Colonic mucosa (tissue), 4 donors: ENCODE measurements around the gene CLCN4. TPM values are rescaled to one million over a fixed set of nuclear protein-coding genes. Genes with fewer than 3 reads are reported as not detected.

Experiments used
- DNase-seq: peaks from one replicate; pipeline ENCODE4 v3.0.0-alpha.2; 2020
- H3K27ac ChIP-seq: fragments of 200-600 bp; one replicate; pipeline ENCODE4 v1.8.0; 2021
- H3K27me3 ChIP-seq: fragments of 200-600 bp; one replicate; pipeline ENCODE4 v1.8.0; 2021
- H3K36me3 ChIP-seq: fragments of 200-600 bp; one replicate; pipeline ENCODE4 v1.8.0; 2021
- H3K4me1 ChIP-seq: fragments of 200-600 bp; one replicate; pipeline ENCODE4 v1.8.0; 2021; ENCODE audit warnings: mild to moderate bottlenecking
- H3K4me3 ChIP-seq: fragments of 200-600 bp; one replicate; pipeline ENCODE4 v1.8.0; 2021
- H3K9ac ChIP-seq, 2 donors: one replicate each; pipeline ENCODE4 v1.7.0; 2013; ENCODE audit warnings: control low read depth in 2 of 2, low read depth in 2 of 2, low read length in 2 of 2
- H3K9me3 ChIP-seq: fragments of 200-600 bp; one replicate; pipeline ENCODE4 v1.8.0; 2021
- intact Hi-C: fragments of 100-400 bp; cut with DNase I; formaldehyde crosslinking; loops from one replicate; pipeline ENCODE4 v1.14.1; 2022
- total RNA-seq, 2 donors: library from RNA; stranded (reverse); fragmentation: NEBNext Ultra II Directional in 1 of 2; extraction: Animal tissue kit (Norgen Biotek cat#: 25700) in 1 of 2; gene quantifications; one replicate each; pipeline ENCODE4 v1.2.1, GENCODE V29; 2021
- TF ChIP-seq, protein P1 (sequence below): fragments of 200-600 bp; IDR thresholded peaks from one replicate; pipeline ENCODE4 v1.8.0; 2022; ENCODE audit warnings: antibody characterized with exemption, mild to moderate bottlenecking
- donor health status: healthy.
- donor health status: DM: no; HTN: no; CAD: no.
- donor health status: DM: no; HTN: no; CAD: no.

Gene CLCN4
- total RNA-seq, 2 donors from 2014 or later: 0.62 to 1.2 TPM

DNA sequence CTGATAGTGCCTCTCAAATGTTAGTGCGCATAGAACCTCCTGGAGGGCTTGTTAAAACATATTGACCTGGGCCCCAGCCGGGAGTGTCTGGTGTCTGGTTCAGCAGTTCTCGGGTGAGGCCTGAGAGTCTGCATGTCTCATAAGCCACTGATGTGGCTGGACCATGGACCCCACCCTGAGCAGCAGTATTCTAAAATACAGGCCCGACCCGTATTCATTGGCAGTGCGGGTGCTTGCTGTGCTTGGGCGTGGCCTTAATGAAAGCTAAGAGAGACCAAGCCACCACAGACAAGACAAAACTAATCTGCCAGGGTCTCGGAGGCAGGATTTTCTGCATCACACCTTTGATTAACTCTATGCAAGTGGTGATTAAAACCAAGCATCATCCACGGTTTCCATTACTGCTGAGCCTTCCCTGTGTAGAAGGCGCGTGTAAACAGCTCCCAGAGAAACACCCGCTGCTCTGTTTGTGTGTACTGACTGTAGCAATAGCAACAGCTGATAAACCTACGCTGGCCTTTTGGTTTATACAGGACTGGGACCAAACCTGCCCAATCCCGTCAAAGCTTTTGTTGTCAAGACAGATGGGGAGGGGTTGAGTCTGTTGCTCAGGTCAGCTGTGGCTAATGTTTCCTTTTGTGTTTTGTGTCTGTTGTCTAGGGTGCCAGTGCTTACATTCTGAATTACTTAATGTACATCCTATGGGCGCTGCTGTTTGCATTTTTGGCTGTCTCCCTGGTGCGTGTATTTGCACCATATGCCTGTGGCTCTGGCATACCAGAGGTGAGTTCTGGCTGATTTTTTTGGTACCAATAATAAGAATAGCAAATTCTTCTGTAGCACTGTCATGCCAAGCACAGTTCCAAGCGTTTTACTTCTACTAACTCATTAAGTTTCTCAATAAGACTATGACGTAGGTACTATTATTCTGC, 40.8 kb downstream of the CLCN4 start:
- H3K27me3 ChIP-seq: no peaks in the 10 kb centered on the region
- H3K27ac ChIP-seq: no peak overlapping the region
- no peak overlapping the region for H3K4me3 ChIP-seq
- intact Hi-C loops: loop anchor here (5.0 kb wide), 1 partner anchor 525 kb away; no protein-coding TSS in a partner anchor
- no peak overlapping the region for H3K9ac ChIP-seq
- no peaks in the 10 kb centered on the region for H3K36me3 ChIP-seq
- TF ChIP-seq, protein P1, sequence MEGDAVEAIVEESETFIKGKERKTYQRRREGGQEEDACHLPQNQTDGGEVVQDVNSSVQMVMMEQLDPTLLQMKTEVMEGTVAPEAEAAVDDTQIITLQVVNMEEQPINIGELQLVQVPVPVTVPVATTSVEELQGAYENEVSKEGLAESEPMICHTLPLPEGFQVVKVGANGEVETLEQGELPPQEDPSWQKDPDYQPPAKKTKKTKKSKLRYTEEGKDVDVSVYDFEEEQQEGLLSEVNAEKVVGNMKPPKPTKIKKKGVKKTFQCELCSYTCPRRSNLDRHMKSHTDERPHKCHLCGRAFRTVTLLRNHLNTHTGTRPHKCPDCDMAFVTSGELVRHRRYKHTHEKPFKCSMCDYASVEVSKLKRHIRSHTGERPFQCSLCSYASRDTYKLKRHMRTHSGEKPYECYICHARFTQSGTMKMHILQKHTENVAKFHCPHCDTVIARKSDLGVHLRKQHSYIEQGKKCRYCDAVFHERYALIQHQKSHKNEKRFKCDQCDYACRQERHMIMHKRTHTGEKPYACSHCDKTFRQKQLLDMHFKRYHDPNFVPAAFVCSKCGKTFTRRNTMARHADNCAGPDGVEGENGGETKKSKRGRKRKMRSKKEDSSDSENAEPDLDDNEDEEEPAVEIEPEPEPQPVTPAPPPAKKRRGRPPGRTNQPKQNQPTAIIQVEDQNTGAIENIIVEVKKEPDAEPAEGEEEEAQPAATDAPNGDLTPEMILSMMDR: no peak
- DNase-seq: no peak
- no peaks in the 10 kb centered on the region for H3K4me1 ChIP-seq
- no peaks in the 10 kb centered on the region for H3K9me3 ChIP-seq

DNA sequence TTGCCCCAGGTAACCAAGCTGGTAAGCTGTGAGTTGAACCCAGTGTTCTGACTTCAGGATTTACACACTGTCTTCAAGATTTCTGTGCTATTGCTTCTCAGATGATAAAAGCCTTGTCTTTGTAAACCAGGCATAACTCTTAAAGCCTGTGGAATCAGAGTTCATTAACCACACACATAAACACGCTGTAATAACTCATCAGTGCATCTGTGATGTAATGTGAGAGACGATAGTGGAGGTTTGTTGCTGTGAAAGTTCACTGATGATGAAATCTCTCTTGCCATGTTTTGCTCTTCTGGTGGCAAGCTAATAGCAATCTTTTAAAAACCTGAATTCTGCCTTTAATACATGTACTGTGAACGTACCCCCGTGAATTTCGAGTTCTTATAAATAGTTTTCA, 41.5 kb downstream of the CLCN4 start:
- Histone ChIP-seq H3K4me3 (no peak overlapping the region), H3K9me3 (no peaks in the 10 kb centered on the region), H3K9ac (no peak overlapping the region), H3K4me1 (no peaks in the 10 kb centered on the region), H3K27me3 (no peaks in the 10 kb centered on the region), H3K36me3 (no peaks in the 10 kb centered on the region), H3K27ac (no peak overlapping the region)
- intact Hi-C loops: loop anchor here (5.0 kb wide), 1 partner anchor 524 kb away; no protein-coding TSS in a partner anchor
- TF ChIP-seq, protein P1: no peak
- DNase-seq: no peak

DNA sequence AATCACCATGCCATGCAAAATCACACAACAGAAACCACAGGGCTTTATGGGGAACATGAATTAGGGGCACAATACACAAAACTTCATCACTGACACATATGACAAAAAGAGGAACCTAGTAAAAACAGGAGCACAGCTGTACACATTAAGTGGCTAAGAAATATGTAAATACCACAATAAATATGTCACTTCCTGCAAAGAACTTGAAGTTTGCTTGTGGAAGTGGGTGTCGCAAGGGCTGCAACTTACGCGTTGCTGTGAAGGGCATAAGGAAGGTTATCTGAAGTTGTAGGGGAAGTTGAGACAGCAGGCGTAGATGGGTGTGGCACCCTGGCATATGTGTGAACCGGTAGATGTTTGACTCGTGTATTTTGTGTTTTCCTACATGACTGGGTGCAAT, 42.4 kb downstream of the CLCN4 start:
- intact Hi-C loops: loop anchor here (5.0 kb wide), 1 partner anchor 523 kb away; no protein-coding TSS in a partner anchor
- TF ChIP-seq, protein P1: no peak
- H3K36me3 ChIP-seq: no peaks in the 10 kb centered on the region
- H3K4me3 ChIP-seq: no peak overlapping the region
- H3K27ac ChIP-seq: no peak overlapping the region
- H3K4me1 ChIP-seq: no peaks in the 10 kb centered on the region
- no peak overlapping the region for H3K9ac ChIP-seq
- no peaks in the 10 kb centered on the region for H3K9me3 ChIP-seq
- H3K27me3 ChIP-seq: no peaks in the 10 kb centered on the region
- DNase-seq: no peak

DNA sequence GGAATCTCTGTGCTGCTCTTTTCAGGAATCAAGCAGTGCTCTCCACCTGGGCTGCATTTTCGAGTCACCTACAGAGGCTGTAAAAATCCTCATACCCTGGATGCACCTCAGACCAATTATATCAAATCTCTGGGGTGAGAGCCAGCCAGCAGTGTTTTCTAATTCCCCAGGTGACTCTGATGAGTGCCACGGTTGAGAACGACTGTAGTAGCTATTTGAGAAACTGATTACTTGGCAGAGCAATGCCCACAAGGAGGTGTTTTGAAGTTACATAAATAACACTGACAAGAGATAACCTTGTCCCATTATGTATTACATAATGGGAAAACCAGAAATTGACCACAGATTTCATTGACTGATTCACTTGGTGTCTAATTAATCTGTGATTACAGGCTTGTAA, 46.8 kb downstream of the CLCN4 start:
- TF ChIP-seq, protein P1: no peak
- intact Hi-C loops: no loop called here
- H3K27me3 ChIP-seq: no peaks in the 10 kb centered on the region
- no peak for DNase-seq
- H3K4me3 ChIP-seq: no peak overlapping the region
- H3K27ac ChIP-seq: no peak overlapping the region
- no peak overlapping the region for H3K9ac ChIP-seq
- no peaks in the 10 kb centered on the region for H3K36me3 ChIP-seq
- no peaks in the 10 kb centered on the region for H3K9me3 ChIP-seq
- no peaks in the 10 kb centered on the region for H3K4me1 ChIP-seq

DNA sequence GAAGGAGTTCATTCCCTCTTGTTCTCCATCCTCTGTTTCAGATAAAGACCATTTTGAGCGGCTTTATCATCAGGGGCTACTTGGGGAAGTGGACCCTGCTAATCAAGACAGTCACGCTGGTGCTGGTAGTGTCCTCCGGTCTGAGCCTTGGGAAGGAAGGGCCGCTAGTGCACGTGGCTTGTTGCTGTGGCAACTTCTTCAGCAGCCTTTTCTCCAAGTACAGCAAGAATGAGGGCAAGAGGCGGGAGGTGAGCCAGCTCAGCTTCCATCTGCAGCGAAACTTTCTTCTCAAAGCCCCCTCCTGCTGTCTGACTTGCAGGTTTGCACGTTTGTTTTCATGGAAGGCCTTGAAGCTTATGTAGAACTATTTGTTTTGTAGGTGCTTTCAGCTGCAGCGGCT, 49.5 kb downstream of the CLCN4 start:
- Histone ChIP-seq H3K9ac (no peak overlapping the region), H3K36me3 (no peaks in the 10 kb centered on the region), H3K27ac (no peak overlapping the region), H3K27me3 (no peaks in the 10 kb centered on the region), H3K4me3 (no peak overlapping the region), H3K4me1 (no peaks in the 10 kb centered on the region), H3K9me3 (no peaks in the 10 kb centered on the region)
- TF ChIP-seq, protein P1: no peak
- intact Hi-C loops: no loop called here
- DNase-seq: no peak
